GM23248 (cell line): ENCODE results near the gene LCTL.
"Not testable (repeated sequence)": the region's sequence is repeated elsewhere in the genome, so short reads cannot be mapped to it uniquely, and the experiment has no call there.

Experiments
- EZH2 ChIP-seq: fragments of 200-600 bp; sonication (generic); IDR thresholded peaks from 2 replicates; pipeline ENCODE4 v1.6.1; 2018; ENCODE audit warnings: antibody characterized with exemption, mild to moderate bottlenecking; ENCODE audit not compliant: insufficient read depth, poor library complexity, severe bottlenecking
- EZH2phosphoT487 ChIP-seq: fragments of 200-600 bp; sonication (generic); IDR thresholded peaks from 2 replicates; pipeline ENCODE4 v1.6.1; 2018; ENCODE audit warnings: antibody characterized with exemption, moderate library complexity, mild to moderate bottlenecking, low read depth; ENCODE audit not compliant: insufficient read depth

DNA sequence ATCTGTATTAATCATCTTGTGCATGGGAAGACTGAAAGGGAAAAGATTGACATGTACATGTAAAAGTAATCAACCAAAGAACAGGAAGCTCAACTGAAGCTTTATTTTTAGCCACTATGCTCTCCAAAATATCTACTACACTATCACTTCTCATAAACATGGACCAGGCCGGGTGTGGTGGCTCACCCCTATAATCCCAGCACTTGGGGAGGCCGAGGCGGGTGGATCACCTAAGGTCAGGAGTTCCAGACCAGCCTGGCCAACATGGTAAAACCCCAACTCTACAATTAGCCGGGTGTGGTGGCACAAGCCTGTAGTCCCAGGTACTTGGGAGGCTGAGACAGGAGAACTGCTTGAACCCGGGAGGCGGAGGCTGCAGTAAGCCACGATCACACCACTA lies 65.5 kb downstream of the LCTL start:
- TF ChIP-seq EZH2phosphoT487, EZH2: not testable (repeated sequence)
